Pulmonary artery endothelial cell (primary cell): Measurements from ENCODE around the gene TMEM200C. TPM values are rescaled to one million over a fixed set of nuclear protein-coding genes. Genes with fewer than 3 reads are reported as not detected.

Source experiments
- DNase-seq: peaks from one replicate; pipeline ENCODE4 v3.0.0-alpha.2; 2011; ENCODE audit warnings: low read depth, low spot score
- total RNA-seq: library from RNA; depleted of rRNA; stranded (reverse); fragments of >200 nt; gene quantifications from 2 replicates; pipeline ENCODE4 v1.2.3, GENCODE V29; 2014

The TMEM200C gene
- not detected in 2 replicates for total RNA-seq

DNA sequence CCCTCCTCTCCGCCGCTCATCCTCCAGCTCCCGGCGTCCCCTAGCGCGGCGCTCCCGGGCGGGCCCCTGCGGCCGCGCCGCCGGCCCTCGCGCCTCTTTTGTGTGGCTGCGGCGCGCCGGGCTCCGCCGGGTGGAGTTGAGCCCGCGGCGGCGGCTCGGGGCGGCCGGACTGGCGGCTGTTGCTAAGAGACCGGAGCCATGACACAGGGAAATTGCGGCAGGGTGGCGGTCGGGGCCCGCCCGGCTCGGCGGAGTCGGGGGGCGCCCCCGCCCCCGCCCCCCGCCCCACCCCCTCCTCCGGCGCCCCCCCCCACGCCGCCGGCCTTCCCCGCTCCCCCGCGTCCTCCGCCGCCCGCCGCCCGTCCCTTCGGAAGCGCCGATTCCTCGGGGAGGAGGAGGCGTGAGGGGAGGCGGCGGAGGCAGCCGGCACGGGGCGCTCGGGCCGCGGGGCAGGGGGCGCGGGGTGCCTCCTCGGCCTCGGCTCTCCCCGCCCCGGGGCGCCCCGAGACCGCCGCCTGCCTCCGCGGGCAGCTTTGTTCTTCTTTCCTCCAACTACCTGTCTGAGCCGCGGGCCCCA is at the start of gene TMEM200C:
Gene TMEM200C, minus strand, starts transcription at position 224 of the 577 bp plus-strand sequence. CDS start 3,459 bp downstream, outside the sequence.
- DNase-seq: no peak

DNA sequence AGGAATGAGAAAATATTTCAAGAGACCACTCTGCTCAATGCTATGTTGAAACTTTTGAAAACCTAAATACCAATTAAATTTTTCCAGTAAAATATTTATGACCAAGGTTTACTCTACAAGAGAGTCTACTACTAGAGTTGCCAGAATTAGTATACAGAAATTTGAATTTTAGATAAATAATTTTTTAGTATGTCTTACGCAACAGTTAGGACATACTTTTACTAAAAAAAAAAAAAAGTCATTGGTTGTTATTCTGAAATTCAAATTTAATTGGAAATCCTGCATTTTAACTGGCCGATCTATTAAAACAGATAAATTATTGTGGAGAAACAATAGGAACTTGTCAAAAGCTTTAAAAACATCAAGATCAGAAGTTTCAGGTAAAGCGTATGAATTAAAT is 49.1 kb upstream of the TMEM200C start:
- no peak for DNase-seq

DNA sequence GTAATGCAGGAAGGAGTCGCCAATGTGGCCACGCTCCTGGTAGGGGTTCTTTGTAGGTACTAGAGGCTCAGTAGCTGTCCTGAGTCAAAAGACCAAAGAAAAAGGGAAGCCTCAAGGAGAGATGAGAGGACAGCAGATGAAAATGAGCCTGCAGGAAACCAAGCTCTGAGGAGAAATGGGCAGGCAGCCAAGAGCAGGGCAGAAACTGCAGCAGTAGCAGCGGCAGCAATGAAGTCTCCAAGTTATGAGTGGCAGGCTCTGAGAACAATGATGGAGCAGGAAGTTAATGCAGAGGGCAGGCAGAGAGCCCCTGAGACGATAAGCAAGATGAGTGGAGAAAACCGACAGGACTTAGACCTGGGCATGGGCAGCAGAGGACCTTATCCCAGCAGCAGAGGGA is 48.2 kb upstream of the TMEM200C start:
- DNase-seq: no peak

DNA sequence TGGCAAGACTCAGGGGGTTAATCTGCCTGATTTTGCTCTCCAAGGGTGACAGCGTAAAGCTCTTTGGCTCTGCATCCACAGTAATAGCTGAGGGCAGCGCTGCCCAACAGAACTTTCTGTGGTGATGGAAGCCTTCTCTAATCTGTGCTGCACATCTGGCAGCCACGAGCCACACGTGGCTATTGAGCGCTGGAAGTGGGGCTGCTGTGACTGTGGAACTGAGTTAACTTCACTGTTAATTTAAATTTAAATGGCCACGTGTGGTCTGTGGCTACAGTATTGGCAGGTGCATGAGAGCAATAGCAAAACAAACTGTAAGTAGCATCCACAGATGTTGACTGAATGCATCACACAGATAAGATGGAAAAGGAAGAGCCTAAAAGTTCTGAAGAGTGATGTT is 47.3 kb upstream of the TMEM200C start:
- DNase-seq: no peak

DNA sequence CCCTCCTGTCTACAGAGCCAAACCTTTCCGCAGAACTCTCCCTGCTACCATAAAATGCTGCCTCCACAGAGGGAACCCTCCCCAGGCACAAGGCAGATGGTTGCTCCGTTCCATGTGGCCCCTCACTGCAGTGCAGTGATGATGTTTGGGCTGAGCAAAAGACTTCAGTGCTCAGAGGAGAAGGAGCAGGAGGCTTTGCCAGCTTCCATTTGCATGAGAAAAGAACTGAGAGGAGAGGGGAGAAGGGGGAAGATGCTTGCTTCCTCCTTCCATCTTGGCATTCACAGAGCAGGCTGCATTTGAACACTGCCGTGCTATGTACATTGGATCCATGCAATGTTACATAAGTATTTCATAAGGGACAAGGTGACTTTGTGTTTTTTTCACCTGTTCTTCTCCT is 46.6 kb upstream of the TMEM200C start:
- no peak for DNase-seq

GRCh38 chr18:5939801-5940667 is 44.7 kb upstream of the TMEM200C start:
- no peak for DNase-seq

DNA sequence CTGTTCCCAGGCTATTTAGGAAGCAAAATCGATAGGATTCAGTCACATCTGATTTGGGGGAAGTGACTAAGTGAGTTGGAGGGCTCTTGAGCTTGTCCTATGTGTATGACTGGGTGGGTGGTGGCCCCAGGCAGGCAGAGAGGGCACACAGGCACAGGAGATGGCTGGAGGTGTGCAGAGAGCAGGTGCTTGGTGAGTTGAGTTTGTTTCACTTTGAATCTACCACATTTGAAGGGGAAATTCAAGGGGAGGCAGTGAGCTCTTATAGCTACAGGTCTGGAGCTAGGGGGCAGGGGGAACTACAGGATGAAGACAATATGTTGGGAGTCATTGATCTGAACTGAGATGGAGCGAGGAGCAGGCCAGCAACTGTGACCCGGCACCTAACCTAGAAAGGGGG is 42.5 kb upstream of the TMEM200C start:
- DNase-seq: no peak

DNA sequence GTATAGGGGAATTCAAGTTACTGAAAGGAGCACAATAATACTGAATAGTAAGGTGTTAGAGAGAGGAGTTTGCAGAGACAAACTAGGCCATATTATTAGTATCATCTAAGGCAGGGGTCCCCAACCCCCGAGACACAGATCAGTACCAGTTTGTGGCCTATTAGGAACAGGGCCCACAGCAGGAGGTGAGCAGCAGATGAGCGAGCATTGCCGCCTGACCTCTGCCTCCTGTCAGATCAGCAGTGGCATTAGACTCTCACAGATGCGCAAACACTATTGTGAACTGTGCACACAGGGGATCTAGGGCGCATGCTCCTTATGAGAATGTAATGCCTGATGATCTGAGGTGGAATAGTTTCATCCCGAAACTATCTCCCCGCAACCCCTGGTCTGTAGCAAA is 41.8 kb upstream of the TMEM200C start:
- no peak for DNase-seq

DNA sequence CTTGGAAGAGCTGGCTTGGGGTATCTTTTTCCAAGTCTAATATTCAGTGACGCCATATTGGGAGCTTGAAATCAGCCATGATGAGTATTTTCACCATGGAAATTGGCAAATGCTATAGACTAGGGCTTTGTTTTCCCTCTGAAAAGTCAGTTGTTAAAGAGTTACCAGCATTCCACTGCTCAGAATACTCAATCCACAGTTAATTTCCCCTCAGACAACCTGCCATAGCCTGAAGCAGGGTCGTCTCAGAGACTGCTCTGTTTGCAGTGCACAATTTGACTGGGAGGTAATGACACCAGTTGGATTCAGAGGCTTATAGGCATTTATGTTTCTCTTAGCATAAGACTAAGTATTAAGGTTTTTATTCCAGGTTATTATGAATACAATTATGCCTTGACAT is 35.5 kb upstream of the TMEM200C start:
- DNase-seq: no peak

- no peak for DNase-seq
Measured at GRCh38 chr18:5918205-5918858, 23.0 kb upstream of the TMEM200C start.

DNA sequence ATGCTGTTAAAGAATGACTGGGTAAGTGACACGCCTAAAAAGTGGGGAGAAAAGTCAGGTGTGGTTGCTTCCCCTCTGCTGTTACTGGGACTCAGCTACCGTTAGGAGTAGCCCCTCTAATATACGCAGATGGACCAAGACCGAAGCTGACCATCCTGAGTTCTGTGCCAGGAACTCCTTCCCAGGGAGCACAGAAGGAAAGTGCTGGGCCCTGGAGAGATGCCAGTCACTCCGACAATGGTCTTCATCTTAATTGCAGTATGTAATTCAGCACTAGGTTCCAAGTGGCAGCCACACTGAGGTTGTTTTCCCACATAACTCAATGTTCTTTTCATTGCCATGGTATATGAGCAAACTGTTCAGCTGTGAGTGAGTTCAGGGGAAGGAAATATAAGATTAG is 19.6 kb upstream of the TMEM200C start:
- DNase-seq: no peak

DNA sequence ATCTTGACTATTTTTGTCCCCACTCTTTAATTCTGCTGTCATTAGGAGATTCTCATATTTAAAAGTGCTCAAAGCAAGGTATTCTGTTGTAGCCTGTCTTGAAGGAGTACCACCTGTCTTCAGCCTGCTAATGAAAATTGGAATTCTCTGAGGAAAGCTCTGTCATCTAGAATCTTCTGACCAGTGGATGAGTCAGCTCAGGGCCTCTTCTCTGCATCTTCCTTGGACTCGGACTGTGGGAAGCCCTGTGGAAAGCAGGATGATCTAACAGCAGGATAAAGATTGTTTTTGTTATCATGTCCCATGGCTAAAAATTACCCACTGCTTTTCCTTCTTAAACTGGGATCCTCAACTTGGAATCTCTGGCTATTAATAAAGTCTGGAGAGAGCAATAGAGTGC is 18.7 kb upstream of the TMEM200C start:
- no peak for DNase-seq

DNA sequence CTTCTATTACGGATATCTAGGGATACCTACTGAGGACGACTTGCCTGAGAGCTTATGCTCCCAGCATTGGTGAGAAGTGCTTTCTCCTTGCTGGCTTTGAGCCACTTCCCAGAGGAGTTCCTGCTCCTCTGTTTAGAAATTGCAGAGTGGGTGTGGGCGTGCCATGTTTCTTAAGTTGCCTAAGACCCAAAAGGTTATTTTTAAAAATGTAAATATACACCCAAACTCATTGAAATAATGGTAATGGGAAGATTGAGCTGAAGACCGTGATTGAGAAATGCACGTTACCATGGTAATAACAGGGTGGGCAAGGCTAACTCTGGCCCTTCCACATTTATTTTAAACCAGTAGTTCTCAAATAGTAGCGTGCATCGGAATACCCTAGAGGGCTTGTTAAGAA is 17.2 kb upstream of the TMEM200C start:
- DNase-seq: no peak

DNA sequence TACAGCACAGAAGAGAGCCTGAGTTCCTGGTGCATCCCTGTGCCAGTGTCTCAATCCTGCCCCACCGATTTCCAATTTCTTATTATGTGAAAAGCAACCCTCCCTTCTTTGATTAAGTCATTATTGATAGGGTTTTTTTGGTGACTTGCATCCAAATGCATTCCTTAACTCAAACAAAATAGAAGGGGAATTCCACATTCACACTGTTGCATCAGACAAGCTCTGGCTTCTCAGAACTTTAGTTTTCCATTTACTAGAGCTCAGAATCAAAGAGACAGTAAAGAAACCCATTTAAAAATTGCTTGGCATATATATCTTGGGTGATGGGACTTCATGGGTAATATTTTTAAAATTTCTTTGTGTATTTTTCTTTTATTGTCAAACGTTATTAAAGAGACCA is 13.8 kb upstream of the TMEM200C start:
- DNase-seq: no peak

DNA sequence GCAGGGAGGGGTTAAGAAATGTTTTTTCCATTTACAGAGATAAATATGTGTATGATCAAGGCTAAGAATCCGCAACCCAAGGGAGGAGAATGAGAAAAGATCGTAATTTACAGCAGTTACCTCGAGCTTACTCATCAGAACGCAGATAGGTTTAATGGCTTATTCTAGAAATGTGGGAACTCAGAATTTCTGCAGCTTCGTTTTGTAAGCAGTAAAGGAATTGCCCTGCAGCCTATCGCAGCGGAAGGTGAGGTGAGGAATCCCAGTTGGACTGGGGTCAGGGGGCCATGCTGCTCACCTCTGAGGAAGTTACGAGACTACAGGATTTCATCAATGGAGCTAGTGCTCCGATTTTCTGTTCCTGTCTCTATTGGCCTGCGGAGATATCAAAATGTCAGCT is 8.1 kb upstream of the TMEM200C start:
- DNase-seq: no peak

DNA sequence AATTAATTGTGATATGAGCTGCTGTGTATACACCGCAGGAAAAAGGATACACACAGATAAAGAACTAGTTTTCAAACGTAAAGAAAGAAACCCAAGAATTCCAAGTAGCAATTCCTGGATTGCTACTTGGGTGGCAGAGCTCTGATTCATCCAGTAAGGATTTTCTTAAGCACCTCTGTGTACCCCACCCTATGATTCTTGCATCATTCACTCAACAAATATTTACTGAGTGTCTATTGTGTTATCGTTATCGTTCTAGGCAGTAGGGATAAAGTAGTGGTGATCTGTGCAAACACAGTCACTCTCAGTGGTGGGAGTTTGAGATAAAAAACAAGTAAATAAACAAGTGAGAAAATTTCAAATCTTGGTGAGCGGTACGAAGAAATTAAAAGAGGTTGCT is 4.9 kb upstream of the TMEM200C start:
- DNase-seq: no peak

- no peak for DNase-seq
Measured at GRCh38 chr18:5899835-5900234, 4.5 kb upstream of the TMEM200C start.

GRCh38 chr18:5895876-5896740 is 786 bp upstream of the TMEM200C start:
- no peak for DNase-seq

DNA sequence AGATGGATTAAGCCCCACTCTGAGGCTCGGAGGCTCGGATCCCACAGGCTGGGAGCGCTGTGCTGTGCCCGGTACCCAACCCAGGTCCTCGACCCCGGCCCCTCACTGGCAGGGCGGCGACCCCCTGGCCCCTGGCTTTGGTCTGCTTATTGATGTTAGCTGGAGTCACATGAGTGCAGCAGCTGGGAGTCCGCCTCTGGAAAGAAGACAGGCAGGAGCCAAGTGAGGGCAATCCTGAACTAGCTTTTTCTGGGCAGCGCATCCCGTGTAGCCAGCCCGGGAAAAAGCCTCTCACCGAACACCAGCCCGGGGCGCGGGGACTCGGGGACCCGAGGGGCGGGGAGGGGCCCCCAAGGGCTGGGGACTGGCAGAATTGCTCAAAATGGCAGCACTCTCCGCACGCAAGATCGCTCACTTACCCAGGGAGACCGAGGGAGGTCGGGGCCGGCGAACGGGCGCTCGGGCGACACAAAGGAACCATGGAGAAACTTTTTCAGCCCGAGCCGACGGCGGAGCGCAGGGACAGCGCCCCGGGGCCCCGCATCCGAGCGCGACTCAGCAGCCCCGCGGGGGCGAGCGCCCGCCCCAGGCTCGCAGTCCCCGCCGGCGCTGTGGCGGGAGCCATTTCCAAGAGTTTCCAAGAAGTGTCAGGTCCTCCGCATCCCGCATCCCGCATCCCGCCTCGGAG is 567 bp downstream of the TMEM200C start:
- no peak for DNase-seq

DNA sequence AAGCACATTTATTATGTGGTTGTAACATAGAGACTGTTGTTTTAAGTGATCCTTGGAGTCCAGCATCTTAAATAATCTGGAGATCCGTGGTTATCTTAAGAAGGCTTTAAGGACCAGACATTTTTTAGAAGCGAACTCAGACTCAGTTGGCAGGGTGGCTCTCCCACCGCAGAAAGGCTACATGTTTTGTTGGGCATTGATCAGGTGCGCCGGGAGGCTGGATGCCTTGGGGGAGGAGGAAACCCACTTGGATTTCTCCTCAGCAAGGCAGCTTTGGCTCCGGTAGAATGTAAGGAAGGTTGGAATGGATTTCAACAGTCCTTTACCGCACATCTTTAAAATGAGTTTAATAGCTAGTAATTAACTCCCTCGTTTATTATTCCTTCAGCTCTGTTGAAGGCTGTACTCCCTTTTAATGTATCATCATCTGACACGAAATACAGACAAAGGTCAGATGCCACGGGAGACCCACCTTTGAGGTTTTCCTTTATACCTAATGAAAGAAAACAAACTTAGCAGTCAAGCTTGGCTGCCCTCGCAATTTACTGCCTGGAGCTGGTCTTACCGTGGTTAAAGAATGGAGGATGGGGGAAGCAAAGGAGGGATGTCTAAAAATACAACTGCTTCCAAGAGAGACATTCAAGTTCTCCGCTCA is 1.2 kb downstream of the TMEM200C start:
- DNase-seq: no peak
